ENCODE results near the gene COLEC11. TPM values are rescaled to one million over a fixed set of nuclear protein-coding genes. Genes with fewer than 3 reads are reported as not detected.

Gene COLEC11
- total and polyA plus RNA-seq, 2 of the 13 experiments (the other 11 are each of a cell fraction or from before 2014, with no cell fraction given): 1.5 to 3.0 TPM

- TF ChIP-seq ATF6 (CRISPR knock-in tag; conservative IDR thresholded peaks at IDR 0.05) (no peak), MED13 (CRISPR knock-in tag; IDR thresholded peaks at IDR 0.05) (0 out of 2 replicates have a peak, but pooled peaks have one; percentile 39), ZNF740 (CRISPR knock-in tag; IDR thresholded peaks at IDR 0.05) (no peak), ZBTB7B (CRISPR knock-in tag; IDR thresholded peaks at IDR 0.05) (no peak), POLR2G (IDR thresholded peaks at IDR 0.05; ENCODE audit: low read depth, low read length) (peak; percentile 42; the same call in 1 of the 2 replicates), ZNF441 (CRISPR knock-in tag; IDR thresholded peaks at IDR 0.05; ENCODE audit: borderline replicate concordance) (no peak), IKZF5 (CRISPR knock-in tag; IDR thresholded peaks at IDR 0.05) (no peak; the same call in 1 of the 2 replicates), ZNF781 (CRISPR knock-in tag; IDR thresholded peaks at IDR 0.05; ENCODE audit: borderline replicate concordance, not compliant biosample characterization) (peak; percentile 72), ZNF460 (CRISPR knock-in tag; IDR thresholded peaks at IDR 0.05; ENCODE audit: borderline replicate concordance) (no peak), TOE1 (CRISPR knock-in tag; IDR thresholded peaks at IDR 0.05) (0 out of 2 replicates have a peak, but pooled peaks have one; percentile 56), KLF13 (CRISPR knock-in tag; IDR thresholded peaks at IDR 0.05) (no peak), ZNF646 (CRISPR knock-in tag; IDR thresholded peaks at IDR 0.05) (no peak), BORCS8-MEF2B (CRISPR knock-in tag; IDR thresholded peaks at IDR 0.05) (peak; percentile 22; the same call in 1 of the 2 replicates), JUNB (CRISPR knock-in tag; IDR thresholded peaks at IDR 0.05; ENCODE audit: borderline replicate concordance) (no peak), ZFYVE20 (CRISPR knock-in tag; IDR thresholded peaks at IDR 0.05; ENCODE audit: borderline replicate concordance, low read depth) (no peak), ZNF605 (CRISPR knock-in tag; IDR thresholded peaks at IDR 0.05) (peak; percentile 83), REXO4 (CRISPR knock-in tag; IDR thresholded peaks at IDR 0.05; ENCODE audit: borderline replicate concordance) (no peak), U2AF1 (optimal IDR thresholded peaks at IDR 0.05; ENCODE audit: low read depth, low read length) (no peak)
Measured at GRCh38 chr2:3659447-3660432, 64.8 kb downstream of the COLEC11 start (continued).
